Measurements from ENCODE around the gene ELF2.
"Not testable (repeated sequence)": the region's sequence is repeated elsewhere in the genome, so short reads cannot be mapped to it uniquely, and the experiment has no call there.

Gene ELF2

GRCh38 chr4:139118365-139118764, 58.7 kb downstream of the ELF2 start:
- H3K4me3 ChIP-seq (replicated peaks; ENCODE audit: low read depth, low read length) = no peak overlapping the region
- H3K36me3 ChIP-seq (ENCODE audit: control insufficient read depth, insufficient read depth, low read length) = no peaks in the 10 kb centered on the region
- H3K27me3 ChIP-seq (replicated peaks; ENCODE audit: control insufficient read depth, insufficient read depth, low read length) = no peaks in the 10 kb centered on the region
- TF ChIP-seq, protein P1, sequence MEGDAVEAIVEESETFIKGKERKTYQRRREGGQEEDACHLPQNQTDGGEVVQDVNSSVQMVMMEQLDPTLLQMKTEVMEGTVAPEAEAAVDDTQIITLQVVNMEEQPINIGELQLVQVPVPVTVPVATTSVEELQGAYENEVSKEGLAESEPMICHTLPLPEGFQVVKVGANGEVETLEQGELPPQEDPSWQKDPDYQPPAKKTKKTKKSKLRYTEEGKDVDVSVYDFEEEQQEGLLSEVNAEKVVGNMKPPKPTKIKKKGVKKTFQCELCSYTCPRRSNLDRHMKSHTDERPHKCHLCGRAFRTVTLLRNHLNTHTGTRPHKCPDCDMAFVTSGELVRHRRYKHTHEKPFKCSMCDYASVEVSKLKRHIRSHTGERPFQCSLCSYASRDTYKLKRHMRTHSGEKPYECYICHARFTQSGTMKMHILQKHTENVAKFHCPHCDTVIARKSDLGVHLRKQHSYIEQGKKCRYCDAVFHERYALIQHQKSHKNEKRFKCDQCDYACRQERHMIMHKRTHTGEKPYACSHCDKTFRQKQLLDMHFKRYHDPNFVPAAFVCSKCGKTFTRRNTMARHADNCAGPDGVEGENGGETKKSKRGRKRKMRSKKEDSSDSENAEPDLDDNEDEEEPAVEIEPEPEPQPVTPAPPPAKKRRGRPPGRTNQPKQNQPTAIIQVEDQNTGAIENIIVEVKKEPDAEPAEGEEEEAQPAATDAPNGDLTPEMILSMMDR (IDR thresholded peaks at IDR 0.05; ENCODE audit: insufficient read depth, low read length, poor library complexity, severe bottlenecking) = no peak
- DNase-seq (ENCODE audit: extremely low read depth, insufficient read length) = no peak

- DNase-seq (ENCODE audit: extremely low read depth, insufficient read length) = no peak
Observed at GRCh38 chr4:139115226-139115625, 61.8 kb downstream of the ELF2 start.

DNA sequence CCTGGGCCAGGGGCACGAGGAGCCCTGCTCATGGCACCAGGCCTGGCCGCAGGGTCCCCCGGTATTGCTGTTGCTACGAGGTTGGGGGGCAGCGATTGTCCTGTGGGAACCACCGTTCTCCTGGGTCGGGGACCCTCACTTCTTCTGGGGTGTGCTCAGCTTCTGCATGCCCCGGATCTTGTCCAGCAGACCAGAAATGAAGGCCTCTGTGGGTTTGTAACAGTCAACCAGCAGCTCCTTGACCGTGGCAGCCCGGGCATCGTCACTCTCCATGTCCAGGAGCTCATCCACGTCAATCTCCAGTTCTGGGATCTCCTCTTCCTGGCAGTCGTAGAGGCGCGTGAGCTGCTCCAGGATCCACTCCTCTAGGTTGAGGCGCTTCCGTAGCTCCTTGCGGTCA, 62.2 kb downstream of the ELF2 start:
- not testable (repeated sequence) for H3K36me3 ChIP-seq (ENCODE audit: control insufficient read depth, insufficient read depth, low read length); H3K27me3 ChIP-seq (replicated peaks; ENCODE audit: control insufficient read depth, insufficient read depth, low read length); H3K4me3 ChIP-seq (replicated peaks; ENCODE audit: low read depth, low read length); DNase-seq (ENCODE audit: extremely low read depth, insufficient read length)

More at GRCh38 chr4:139115226-139115625, 61.8 kb downstream of the ELF2 start:
- Histone ChIP-seq H3K27me3 (replicated peaks; ENCODE audit: control insufficient read depth, insufficient read depth, low read length) (no peaks in the 10 kb centered on the region), H3K4me3 (replicated peaks; ENCODE audit: low read depth, low read length) (no peak overlapping the region), H3K36me3 (ENCODE audit: control insufficient read depth, insufficient read depth, low read length) (no peaks in the 10 kb centered on the region)
- TF ChIP-seq, protein P1 (IDR thresholded peaks at IDR 0.05; ENCODE audit: insufficient read depth, low read length, poor library complexity, severe bottlenecking) = no peak

DNA sequence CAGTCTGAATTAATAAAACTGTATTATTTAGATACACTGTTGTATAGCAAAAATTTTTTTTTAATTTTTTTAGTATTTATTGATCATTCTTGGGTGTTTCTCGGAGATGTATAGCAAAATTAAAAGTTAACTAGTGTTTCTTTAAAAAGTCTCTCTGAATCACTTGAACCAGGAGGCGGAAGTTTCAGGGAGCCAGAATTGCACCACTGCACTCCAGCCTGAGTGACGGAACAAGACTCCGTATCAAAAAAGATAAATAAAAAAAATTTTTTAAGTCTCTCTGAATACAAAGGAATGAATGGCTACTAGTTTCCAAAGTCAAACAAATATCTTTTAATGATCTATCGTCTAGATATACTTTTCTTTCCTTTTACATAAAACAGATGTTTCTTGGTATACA, 64.4 kb downstream of the ELF2 start:
- no peak for DNase-seq (ENCODE audit: extremely low read depth, insufficient read length)
- TF ChIP-seq, protein P1 (IDR thresholded peaks at IDR 0.05; ENCODE audit: insufficient read depth, low read length, poor library complexity, severe bottlenecking) = no peak
- Histone ChIP-seq H3K4me3 (replicated peaks; ENCODE audit: low read depth, low read length) (no peak overlapping the region), H3K36me3 (ENCODE audit: control insufficient read depth, insufficient read depth, low read length) (no peaks in the 10 kb centered on the region), H3K27me3 (replicated peaks; ENCODE audit: control insufficient read depth, insufficient read depth, low read length) (no peaks in the 10 kb centered on the region)

- no peaks in the 10 kb centered on the region for H3K36me3 ChIP-seq (ENCODE audit: control insufficient read depth, insufficient read depth, low read length)
- DNase-seq (ENCODE audit: extremely low read depth, insufficient read length) = no peak
- TF ChIP-seq, protein P1 (IDR thresholded peaks at IDR 0.05; ENCODE audit: insufficient read depth, low read length, poor library complexity, severe bottlenecking) = no peak
Observed at GRCh38 chr4:139108567-139109128, 68.4 kb downstream of the ELF2 start.

GRCh38 chr4:139099366-139099982, 77.5 kb downstream of the ELF2 start:
- peak; percentile 37 for DNase-seq (ENCODE audit: extremely low read depth, insufficient read length)
- TF ChIP-seq, protein P1 (IDR thresholded peaks at IDR 0.05; ENCODE audit: insufficient read depth, low read length, poor library complexity, severe bottlenecking) = peak; percentile 76
- no peaks in the 10 kb centered on the region for H3K36me3 ChIP-seq (ENCODE audit: control insufficient read depth, insufficient read depth, low read length)

More at GRCh38 chr4:139108567-139109128, 68.4 kb downstream of the ELF2 start:
- Histone ChIP-seq H3K27me3 (replicated peaks; ENCODE audit: control insufficient read depth, insufficient read depth, low read length) (no peaks in the 10 kb centered on the region), H3K4me3 (replicated peaks; ENCODE audit: low read depth, low read length) (no peak overlapping the region)

More at GRCh38 chr4:139099366-139099982, 77.5 kb downstream of the ELF2 start:
- H3K27me3 ChIP-seq (replicated peaks; ENCODE audit: control insufficient read depth, insufficient read depth, low read length) = no peaks in the 10 kb centered on the region
- no peak overlapping the region for H3K4me3 ChIP-seq (replicated peaks; ENCODE audit: low read depth, low read length)
